GM21529 (cell line): ENCODE data around the gene SPATA25.
"Not testable (repeated sequence)": the region's sequence is repeated elsewhere in the genome, so short reads cannot be mapped to it uniquely, and the experiment has no call there.

Experiments
- ATAC-seq: cut with Tn5 transposase; IDR thresholded peaks from one replicate; pipeline ENCODE4 v1.9.1; 2021; ENCODE audit not compliant: unreplicated experiment

Gene SPATA25

GRCh38 chr20:45894797-45895196, 7.4 kb upstream of the SPATA25 start:
- no peak for ATAC-seq

DNA sequence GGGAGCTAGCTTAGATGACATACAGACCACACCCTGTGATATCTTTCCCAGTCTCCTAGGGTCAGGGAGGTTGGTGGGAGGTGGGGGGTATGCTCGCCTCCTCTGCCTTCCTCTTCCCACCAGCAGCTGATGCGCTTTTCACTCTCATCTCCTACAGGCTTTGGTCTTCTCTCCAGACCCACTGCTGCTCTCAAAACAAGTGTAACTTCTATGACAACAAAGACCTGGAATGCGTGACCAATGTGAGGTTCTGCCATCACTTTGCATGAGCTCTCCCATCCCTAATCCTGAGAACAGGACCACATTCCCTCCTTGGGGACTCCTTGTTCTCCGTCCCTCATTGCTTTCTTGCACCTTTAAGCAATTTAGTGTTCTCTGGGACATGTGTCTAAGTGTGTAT, 6.4 kb upstream of the SPATA25 start:
- no peak for ATAC-seq

- no peak for ATAC-seq
These were observed 5.5 kb upstream of the SPATA25 start for GRCh38 chr20:45892828-45893500.

DNA sequence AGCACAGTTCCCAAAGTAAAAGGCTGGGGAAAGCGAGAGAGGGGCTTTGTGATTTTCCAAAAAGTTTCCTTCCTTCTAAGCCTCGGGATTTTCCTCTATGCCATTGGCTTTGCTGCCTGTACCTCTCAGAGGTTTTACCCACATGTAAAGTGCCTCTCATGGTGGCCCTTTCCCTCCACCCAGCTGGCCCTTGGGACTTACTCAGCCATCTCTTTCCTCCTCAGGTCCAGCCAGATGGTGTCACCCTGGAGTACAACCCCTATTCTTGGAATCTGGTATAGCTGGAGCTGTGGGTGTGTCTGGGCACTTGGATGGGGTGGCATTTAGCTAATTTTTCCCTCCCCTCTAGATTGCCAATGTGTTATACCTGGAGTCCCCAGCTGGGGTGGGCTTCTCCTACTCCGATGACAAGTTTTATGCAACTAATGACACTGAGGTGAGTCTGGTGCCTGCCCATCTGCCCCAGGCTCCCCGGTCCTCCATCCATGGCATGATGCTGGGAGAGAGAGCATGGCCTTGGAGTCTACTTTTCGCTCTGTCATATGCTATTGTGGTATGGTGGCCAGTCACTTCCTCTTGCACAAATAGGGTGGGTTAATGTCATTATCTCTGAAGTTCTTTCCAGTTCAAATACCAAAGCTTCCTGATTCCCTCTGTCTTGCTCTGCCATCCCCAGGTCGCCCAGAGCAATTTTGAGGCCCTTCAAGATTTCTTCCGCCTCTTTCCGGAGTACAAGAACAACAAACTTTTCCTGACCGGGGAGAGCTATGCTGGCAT, 4.8 kb upstream of the SPATA25 start:
- ATAC-seq, result no peak

DNA sequence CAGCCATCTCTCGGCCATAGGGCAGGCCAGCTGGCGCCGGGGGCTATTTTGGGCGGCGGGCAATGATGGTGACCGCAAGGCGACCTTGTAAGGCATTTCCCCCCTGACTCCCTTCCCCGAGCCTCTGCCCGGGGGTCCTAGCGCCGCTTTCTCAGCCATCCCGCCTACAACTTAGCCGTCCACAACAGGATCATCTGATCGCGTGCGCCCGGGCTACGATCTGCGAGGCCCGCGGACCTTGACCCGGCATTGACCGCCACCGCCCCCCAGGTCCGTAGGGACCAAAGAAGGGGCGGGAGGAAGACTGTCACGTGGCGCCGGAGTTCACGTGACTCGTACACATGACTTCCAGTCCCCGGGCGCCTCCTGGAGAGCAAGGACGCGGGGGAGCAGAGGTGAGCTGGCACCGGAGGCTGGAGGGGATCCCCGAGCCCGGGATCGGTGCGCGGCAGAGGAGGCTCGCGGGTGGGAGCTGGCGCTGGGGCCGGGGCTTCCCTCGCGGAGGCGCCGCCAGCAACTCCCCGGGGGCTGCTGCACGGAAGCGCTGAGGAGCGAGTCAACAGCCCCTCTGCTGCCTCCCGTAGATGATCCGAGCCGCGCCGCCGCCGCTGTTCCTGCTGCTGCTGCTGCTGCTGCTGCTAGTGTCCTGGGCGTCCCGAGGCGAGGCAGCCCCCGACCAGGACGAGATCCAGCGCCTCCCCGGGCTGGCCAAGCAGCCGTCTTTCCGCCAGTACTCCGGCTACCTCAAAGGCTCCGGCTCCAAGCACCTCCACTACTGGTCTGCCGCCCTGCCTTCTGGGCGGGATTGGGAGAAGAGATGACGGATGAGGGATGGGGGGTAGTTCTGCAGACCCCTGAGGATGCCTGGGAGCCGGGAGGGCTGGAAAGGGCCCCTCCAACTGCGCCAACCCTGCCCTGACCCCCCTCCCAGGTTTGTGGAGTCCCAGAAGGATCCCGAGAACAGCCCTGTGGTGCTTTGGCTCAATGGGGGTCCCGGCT, 3.9 kb upstream of the SPATA25 start, which contains the start of the genes CTSA and NEURL2:
Gene CTSA, plus strand, starts transcription at position 351 of the 999 bp plus-strand sequence. Its CDS starts 234 bp downstream, at position 585.
Gene NEURL2, minus strand, starts transcription at position 224 of the 999 bp plus-strand sequence. Its CDS starts 217 bp downstream, at position 7.
- peak; percentile 80 for ATAC-seq

DNA sequence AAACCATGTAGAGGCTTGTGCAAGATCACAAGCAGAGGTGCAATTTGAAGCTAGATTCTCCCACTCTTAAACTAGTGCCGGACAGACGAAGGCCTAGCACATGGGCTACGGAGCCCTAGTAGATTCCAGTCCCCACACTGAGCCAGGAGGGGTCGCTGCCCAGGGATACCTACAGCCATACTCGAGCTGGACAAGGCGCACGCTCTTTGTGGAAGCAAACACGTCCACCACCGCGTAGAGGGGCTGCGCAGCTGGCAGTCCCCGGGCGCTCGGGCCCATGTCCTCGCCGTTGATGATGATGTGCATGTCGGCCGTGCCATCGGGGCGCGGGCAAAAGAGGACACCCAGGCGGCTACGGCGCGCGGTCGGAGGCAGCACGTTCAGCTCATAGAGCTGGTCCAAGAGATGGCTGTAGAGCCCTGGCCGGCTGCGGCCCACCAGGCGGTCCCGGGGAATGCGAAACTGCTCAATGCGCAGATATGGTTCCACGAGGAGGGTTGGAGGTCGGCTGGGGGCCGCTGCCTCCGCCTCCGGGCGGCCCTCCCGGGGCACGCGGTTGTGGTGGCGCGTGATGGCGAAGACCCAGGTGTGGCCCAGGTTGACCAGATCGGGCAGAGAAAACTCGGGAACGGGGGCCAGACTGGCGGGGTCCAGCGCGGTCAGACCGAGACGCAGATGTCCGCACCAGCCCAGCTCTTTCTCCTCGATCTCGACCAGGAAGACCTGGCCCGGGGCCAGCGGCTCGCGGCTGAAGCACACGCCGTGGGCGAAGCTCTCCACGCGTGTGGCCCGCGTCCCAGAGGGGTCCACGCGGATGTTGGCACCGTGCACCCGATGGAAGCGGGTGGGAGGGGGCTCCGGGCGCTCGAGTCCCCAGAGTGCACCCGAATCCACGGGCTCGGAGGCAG, 2.9 kb upstream of the SPATA25 start:
- peak; percentile 29 for ATAC-seq

DNA sequence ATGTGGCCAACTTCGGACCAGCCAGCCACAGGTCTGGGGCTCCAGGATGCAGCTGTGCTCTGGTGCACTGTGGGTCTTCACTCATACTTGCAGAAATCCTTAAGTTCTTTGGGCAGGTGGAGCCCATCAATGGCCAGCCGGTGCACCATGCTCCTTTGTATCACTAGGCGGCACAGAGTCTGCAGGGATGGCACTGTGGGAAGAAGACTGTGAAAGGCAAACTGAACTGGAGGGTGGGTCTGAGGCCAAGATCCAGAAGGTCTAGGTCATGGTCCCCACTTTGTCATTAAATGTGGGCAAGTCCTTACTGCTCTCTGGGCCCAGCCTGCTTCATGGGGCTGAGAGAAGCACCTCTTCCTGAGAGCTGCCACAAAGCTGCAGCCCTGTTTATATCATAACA, 1.3 kb upstream of the SPATA25 start:
- no peak for ATAC-seq

DNA sequence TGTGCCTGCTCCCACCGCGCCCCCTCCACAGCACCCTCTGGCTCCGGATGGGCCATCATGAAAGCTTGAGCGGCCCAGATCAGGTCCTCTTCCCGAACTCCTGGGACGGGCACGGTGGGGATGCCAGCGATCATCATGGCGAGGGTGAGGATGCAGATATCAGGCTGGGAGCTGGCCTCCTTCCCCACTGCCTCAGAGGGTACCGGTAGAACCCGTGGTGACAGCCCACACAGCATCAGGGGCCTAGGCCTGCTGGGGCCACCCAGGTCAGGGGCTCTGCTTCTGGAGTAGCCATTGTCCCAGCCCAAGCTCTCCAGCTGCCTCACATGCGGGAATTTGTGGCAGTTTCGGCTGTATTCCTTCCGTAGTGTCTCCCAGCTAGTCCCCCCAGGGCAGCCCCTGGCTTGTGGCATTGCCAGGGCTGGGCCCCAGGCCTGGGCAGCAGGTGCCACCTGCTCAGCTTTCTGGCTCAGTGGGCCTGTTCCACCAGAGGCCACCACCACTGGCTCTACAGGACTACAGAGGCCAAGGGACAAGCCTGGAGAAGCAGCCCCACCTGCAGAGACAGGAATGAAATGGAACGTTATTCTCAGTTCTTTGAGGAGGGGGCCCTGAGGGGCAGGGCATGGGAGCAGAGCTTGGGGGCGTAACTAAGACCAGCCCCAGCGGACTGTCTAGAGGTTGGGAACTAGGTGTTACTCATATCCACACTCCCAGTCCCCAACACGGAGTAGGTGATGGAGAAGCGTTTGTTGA, 654 bp downstream of the SPATA25 start:
- ATAC-seq, result no peak

DNA sequence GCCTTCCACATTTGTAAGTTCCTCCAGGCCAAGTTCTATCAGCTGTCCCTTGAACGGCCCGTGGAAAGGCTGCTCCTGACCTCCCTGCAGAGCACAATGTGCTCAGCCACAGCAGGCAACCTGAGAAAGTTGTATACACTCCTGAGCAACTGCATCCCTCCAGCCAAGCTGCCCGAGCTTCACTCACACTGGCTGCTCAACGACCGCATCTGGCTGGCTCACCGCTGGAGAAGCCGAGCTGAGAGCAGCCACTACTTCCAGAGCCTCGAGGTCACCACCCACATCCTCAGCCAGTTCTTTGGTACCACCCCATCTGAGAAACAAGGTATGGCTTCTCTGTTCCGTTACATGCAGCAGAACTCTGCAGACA, 4.3 kb downstream of the SPATA25 start:
- no peak for ATAC-seq

DNA sequence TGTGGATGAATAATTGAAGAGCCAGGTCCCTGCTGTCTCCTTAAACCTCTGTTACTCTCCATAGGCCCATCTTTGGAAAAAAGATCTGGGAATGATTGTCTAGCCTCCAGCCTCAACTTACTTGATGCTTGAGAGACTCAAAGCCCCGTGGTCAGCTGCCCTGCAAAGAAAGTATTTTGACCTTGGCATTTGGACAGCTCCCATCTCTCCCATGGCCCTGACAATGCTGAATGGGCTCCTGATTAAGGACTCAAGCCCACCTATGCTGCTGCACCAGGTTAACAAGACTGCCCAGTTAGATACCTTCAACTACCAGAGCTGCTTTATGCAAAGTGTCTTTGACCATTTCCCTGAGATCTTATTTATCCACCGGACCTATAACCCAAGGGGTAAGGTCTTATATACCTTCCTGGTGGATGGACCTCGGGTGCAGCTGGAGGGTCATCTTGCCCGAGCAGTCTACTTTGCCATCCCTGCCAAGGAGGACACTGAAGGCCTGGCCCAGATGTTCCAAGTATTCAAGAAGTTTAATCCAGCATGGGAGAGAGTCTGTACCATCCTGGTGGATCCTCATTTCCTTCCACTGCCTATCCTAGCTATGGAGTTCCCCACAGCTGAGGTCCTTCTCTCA, 4.8 kb downstream of the SPATA25 start:
- no peak for ATAC-seq

DNA sequence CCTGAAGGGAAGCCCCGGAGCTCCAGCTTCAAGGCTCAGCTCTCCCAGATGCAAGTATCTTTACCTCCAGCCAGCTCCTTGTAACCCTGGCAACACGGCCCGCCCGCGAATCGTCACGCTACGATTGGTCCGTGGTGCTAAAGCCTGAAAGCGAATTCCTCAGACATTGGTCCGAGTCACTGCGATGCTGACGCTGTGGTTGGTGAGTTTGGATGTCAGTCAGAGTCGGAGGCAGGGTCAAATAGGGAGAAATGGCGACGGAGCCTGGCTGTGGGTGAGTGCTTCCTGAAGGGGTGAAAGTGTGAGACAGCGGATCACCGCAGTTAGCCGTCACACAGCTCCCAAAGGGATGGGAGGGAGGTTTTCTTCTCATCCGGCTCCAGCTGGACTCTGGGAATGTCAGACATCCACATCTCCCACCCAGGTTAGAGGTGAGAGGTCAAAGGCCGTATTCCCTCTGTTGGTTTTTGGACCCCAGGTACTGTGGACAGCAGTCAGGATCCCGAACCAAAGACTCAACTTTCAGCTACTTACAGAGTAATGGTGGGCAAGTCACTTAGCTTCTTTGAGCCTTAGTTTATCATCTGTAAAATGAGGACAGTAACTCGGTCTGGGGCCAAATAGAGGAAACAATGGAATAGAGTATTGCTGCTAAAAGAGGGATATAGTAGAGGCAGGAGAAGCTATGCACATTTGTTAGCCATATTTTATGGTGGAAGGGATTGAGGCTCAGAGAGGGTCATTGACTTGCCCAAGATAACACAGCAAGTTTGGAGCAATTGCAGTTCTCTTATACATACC, 6.2 kb downstream of the SPATA25 start, which contains the start of gene ZSWIM1:
Gene ZSWIM1, plus strand, starts transcription at position 240 of the 801 bp plus-strand sequence. CDS start 1,366 bp downstream, outside the sequence.
- ATAC-seq, result peak; percentile 98

- no peak for ATAC-seq
These were observed 9.2 kb downstream of the SPATA25 start for GRCh38 chr20:45878076-45878761.

DNA sequence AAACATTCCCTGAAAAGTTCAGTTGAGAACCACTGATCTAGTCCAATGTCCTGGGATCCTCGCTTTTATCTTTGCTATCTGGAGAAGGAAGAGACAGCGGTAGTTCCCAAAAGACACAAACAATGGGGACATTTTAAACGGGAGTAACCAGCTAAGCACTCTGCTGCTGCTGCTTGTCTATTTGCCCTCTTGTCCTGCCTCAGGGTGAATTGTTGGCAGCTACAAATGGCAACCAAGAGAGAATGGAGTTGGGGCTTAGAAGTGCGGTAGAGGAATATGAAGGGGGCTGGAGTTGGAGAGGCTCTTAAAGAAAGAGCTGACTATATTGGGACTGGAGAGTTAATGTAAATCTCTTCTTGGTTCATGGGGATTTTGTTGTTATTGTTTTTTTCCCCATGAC, 12.8 kb downstream of the SPATA25 start:
- ATAC-seq, result no peak

DNA sequence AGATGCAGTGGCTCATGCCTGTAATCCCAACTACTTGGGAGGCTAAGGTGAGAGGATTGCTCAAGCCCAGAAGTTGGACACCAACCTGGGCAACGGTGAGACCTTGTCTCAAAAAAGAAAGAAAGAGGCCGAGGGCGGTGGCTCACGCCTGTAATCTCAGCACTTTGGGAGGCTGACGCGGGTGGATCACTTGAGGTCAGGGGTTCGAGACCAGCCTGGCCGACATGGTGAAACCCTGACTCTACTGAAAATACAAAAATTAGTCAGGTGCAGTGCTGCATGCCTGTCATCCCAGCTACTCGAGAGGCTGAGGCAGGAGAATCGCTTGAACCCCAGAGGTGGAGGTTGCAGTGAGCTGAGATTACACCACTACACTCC, 13.3 kb downstream of the SPATA25 start:
- ATAC-seq, result not testable (repeated sequence)

- ATAC-seq, result no peak
These were observed 13.9 kb downstream of the SPATA25 start for GRCh38 chr20:45873409-45874103.

GRCh38 chr20:45872626-45873025, 14.8 kb downstream of the SPATA25 start:
- no peak for ATAC-seq

DNA sequence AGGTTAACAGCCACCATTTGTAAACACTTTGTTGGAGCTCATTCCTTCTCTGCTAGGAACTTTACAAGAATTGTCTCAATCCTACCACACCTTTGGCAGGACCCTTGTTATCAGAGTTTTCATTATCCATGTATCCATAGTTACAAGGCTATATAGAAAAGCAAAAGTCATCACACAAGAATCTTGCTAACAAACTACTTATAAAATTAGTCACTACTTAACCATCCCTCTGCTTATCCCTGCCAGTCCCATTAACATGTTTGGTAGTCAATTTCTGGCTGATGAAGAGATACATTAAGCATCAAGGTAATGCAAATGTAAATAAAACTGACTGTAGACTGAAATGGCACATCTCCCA, 19.6 kb downstream of the SPATA25 start:
- ATAC-seq, result no peak
